Pulmonary artery endothelial cell (primary cell): ENCODE results near the gene ACACA. TPM values are rescaled to one million over a fixed set of nuclear protein-coding genes. Genes with fewer than 3 reads are reported as not detected.

Source experiments
- DNase-seq: peaks from one replicate; pipeline ENCODE4 v3.0.0-alpha.2; 2011; ENCODE audit warnings: low read depth, low spot score
- total RNA-seq: library from RNA; depleted of rRNA; stranded (reverse); fragments of >200 nt; gene quantifications from 2 replicates; pipeline ENCODE4 v1.2.3, GENCODE V29; 2014

Gene ACACA
- total RNA-seq, 1 donor from 2014 or later: 57.0 TPM

- no peak for DNase-seq
Observed at GRCh38 chr17:37039269-37039668, 367.4 kb downstream of the ACACA start.

- no peak for DNase-seq
Observed at GRCh38 chr17:37037590-37038155, 369.0 kb downstream of the ACACA start.

Other genes with a start within 250 kb of the ACACA start
- gene C17orf78, start 30.9 kb downstream of the ACACA start, total RNA-seq: not detected in 2 replicates
- gene TADA2A, start 50 bp upstream of the ACACA start, total RNA-seq: 15.8 and 22.8 TPM in 2 replicates
- gene DUSP14, start 83.1 kb upstream of the ACACA start, total RNA-seq: 33.2 and 49.5 TPM in 2 replicates
- 12.0 and 15.1 TPM in 2 replicates for gene SYNRG, start 202.6 kb upstream of the ACACA start, total RNA-seq
- gene DDX52, start 236.6 kb upstream of the ACACA start, total RNA-seq: 28.6 and 48.5 TPM in 2 replicates